SK-N-SH (cell line): Measurements from ENCODE around the gene STAC3. TPM values are rescaled to one million over a fixed set of nuclear protein-coding genes. Genes with fewer than 3 reads are reported as not detected.

Source experiments
- CTCF ChIA-PET: fragments of 300-600, 350-600 bp; formaldehyde crosslinking; extraction: SDS; loops from one replicate; lab custom pipeline; 2021; lab: Yijun Ruan, JAX
- POLR2A ChIA-PET: fragments of 350-600 bp; sonication (Branson Sonifier 250); formaldehyde crosslinking; extraction: SDS; loops from one replicate; lab custom pipeline; 2020; ENCODE audit warnings: antibody characterized with exemption, inconsistent platforms; lab: Yijun Ruan, JAX
- DNase-seq: peaks from one replicate; pipeline ENCODE4 v3.0.0; 2012
- H2AFZ ChIP-seq: fragments of 200-600 bp; sonication (generic); 2 replicates; pipeline ENCODE4 v1.8.1; 2016; ENCODE audit warnings: antibody characterized with exemption, mild to moderate bottlenecking, low read depth
- H3F3A ChIP-seq: fragments of 200-600 bp; sonication (generic); replicated peaks from 2 replicates; pipeline ENCODE3; 2016; ENCODE audit warnings: antibody characterized with exemption, mild to moderate bottlenecking; ENCODE audit not compliant: insufficient read depth
- H3K27ac ChIP-seq, 2 experiments: fragments of 200-500 bp in 1 of 2; fragments of 200-600 bp in 1 of 2; sonication (Bioruptor generic) in 1 of 2; sonication (generic), shearing (Covaris generic) in 1 of 2; 2 replicates each; pipeline versions ENCODE4 v1.5.1 to v1.6.1; 2014 to 2016; ENCODE audit warnings: low read depth in 2 of 2, inconsistent platforms in 1 of 2, low read length in 1 of 2, mild to moderate bottlenecking in 1 of 2, mixed read lengths in 1 of 2
- H3K27me3 ChIP-seq: fragments of 200-600 bp; sonication (generic), shearing (Covaris generic); 2 replicates; pipeline ENCODE4 v1.6.1; 2016; ENCODE audit warnings: mixed run types; ENCODE audit not compliant: insufficient read depth
- H3K36me3 ChIP-seq, 2 experiments: fragments of 200-500 bp in 1 of 2; fragments of 200-600 bp in 1 of 2; sonication (Bioruptor generic) in 1 of 2; sonication (generic) in 1 of 2; replicated peaks in 1 of 2; 2 replicates each; pipeline versions ENCODE3 to v1.5.1; 2014 to 2016; ENCODE audit warnings: low read length in 1 of 2, mild to moderate bottlenecking in 1 of 2; ENCODE audit not compliant: insufficient read depth in 2 of 2, control insufficient read depth in 1 of 2
- H3K4me1 ChIP-seq, 2 experiments: fragments of 200-500 bp in 1 of 2; fragments of 200-600 bp in 1 of 2; sonication (Bioruptor generic) in 1 of 2; sonication (generic), shearing (Covaris generic) in 1 of 2; 2 replicates each; pipeline versions ENCODE4 v1.5.1 to v1.6.1; 2014 to 2016; ENCODE audit warnings: low read depth in 1 of 2, low read length in 1 of 2, mixed run types in 1 of 2; ENCODE audit not compliant: insufficient read depth in 2 of 2, control insufficient read depth in 1 of 2
- H3K4me2 ChIP-seq: fragments of 200-600 bp; sonication (generic), shearing (Covaris generic); 2 replicates; pipeline ENCODE4 v1.6.1; 2017; ENCODE audit warnings: mixed run types
- H3K4me3 ChIP-seq, 2 experiments: fragments of 200-500 bp in 1 of 2; fragments of 200-600 bp in 1 of 2; sonication (Bioruptor generic) in 1 of 2; sonication (generic), shearing (Covaris generic) in 1 of 2; 2 replicates each; pipeline versions ENCODE4 v1.5.1 to v1.8.1; 2014 to 2016; ENCODE audit warnings: low read depth in 2 of 2, inconsistent platforms in 1 of 2, low read length in 1 of 2, mild to moderate bottlenecking in 1 of 2, mixed read lengths in 1 of 2, moderate library complexity in 1 of 2
- H3K79me2 ChIP-seq: fragments of 200-600 bp; sonication (generic); 2 replicates; pipeline ENCODE4 v1.8.1; 2017; ENCODE audit warnings: mild to moderate bottlenecking; ENCODE audit not compliant: insufficient read depth
- H3K9ac ChIP-seq: fragments of 200-600 bp; sonication (generic); 2 replicates; pipeline ENCODE4 v1.6.1; 2017; ENCODE audit warnings: mixed run types
- H3K9me2 ChIP-seq: fragments of 200-600 bp; sonication (generic); 2 replicates; pipeline ENCODE4 v1.6.1; 2017; ENCODE audit warnings: mixed run types
- H3K9me3 ChIP-seq: fragments of 200-600 bp; sonication (generic); 2 replicates; pipeline ENCODE4 v1.6.1; 2017; ENCODE audit warnings: mixed run types, mild to moderate bottlenecking, moderate library complexity
- H4K20me1 ChIP-seq: fragments of 200-600 bp; sonication (generic); 2 replicates; pipeline ENCODE4 v1.6.1; 2017; ENCODE audit warnings: mild to moderate bottlenecking, mixed run types; ENCODE audit not compliant: insufficient read depth
- CHD2 ChIP-seq: fragments of 150-350 bp; IDR thresholded peaks from 2 replicates; pipeline ENCODE4 v1.6.1; 2018; ENCODE audit warnings: low read length; ENCODE audit not compliant: partially characterized antibody
- FOXJ3 ChIP-seq: sonication (generic); formaldehyde crosslinking; IDR thresholded peaks from 2 replicates; pipeline ENCODE4 v1.5.1; 2020; ENCODE audit warnings: mild to moderate bottlenecking, missing genetic modification reagents
- RAD21 ChIP-seq: IDR thresholded peaks from 2 replicates; pipeline ENCODE4 v1.6.1; 2012; ENCODE audit warnings: mild to moderate bottlenecking, low read length
- RFX5 ChIP-seq: IDR thresholded peaks from 2 replicates; pipeline ENCODE4 v1.6.1; 2012; ENCODE audit warnings: mild to moderate bottlenecking, improper control_type of control experiment, low read length
- TAF1 ChIP-seq: IDR thresholded peaks from 2 replicates; pipeline ENCODE4 v1.6.1; 2012; ENCODE audit warnings: low read depth, mild to moderate bottlenecking, low read length, moderate library complexity, borderline replicate concordance
- TCF12 ChIP-seq: IDR thresholded peaks from 2 replicates; pipeline ENCODE4 v1.4.0; 2012
- WGBS: methylation state at CpG from one replicate; pipeline ENCODE4 v1.1.6; 2017; ENCODE audit warnings: low lambda C conversion rate; 5-methylcytosine and 5-hydroxymethylcytosine counted together
- polyA plus RNA-seq, 3 experiments: library from polyadenylated mRNA; depleted of rRNA; stranded (reverse); fragments of >200 nt; gene quantifications; 2 replicates each; pipeline ENCODE4 v1.2.3, GENCODE V29; 2012
- TF ChIP-seq, protein P1 (sequence below): IDR thresholded peaks from 2 replicates; pipeline ENCODE4 v1.6.1; 2012; ENCODE audit warnings: mild to moderate bottlenecking, low read depth, low read length, moderate library complexity
- TF ChIP-seq, protein P2 (sequence below): fragments of 200-600 bp; sonication (generic); IDR thresholded peaks from 2 replicates; pipeline ENCODE4 v1.6.1; 2017; ENCODE audit warnings: antibody characterized with exemption, mild to moderate bottlenecking, moderate library complexity
- TF ChIP-seq, protein P3 (sequence below): IDR thresholded peaks from 2 replicates; pipeline ENCODE4; 2012
- TF ChIP-seq, protein P4 (sequence below): IDR thresholded peaks from 2 replicates; pipeline ENCODE4 v1.4.0; 2012; ENCODE audit warnings: low read depth
- TF ChIP-seq, protein P5 (sequence below): IDR thresholded peaks from 2 replicates; pipeline ENCODE4 v1.4.0; 2012; ENCODE audit warnings: low read depth, borderline replicate concordance

The STAC3 gene
- polyA plus RNA-seq, 1 of the 3 experiments (the other 2 are of a cell fraction), result 0.76 TPM

DNA sequence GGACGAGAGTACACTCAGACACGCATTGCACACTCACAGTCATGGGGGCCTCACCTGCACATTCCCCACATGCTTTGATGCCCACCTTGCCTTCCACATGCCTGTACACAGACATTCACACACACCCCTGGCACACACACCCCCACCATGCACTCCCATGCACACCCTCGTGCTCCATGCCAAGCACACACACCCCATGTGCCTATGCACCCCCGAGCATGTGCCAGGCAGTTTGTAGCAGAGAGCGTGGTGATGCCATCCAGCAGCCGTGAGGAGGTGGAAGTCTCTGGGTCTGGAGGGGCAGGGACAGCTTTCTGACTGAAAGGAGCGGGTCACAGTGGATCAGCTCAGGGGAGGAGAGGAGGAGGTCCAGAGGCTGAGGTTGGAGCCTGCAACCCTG, 45.1 kb downstream of the STAC3 start:
- Histone ChIP-seq H3K79me2 (no peaks in the 10 kb centered on the region), H3K36me3 (peaks cover 5 to 51% of the 10 kb centered on the region in 2 experiments), H3K4me2 (no peak overlapping the region), H3F3A (no peaks in the 10 kb centered on the region), H3K4me1 (no peaks in the 10 kb centered on the region), H4K20me1 (no peaks in the 10 kb centered on the region), H3K4me3 (no peak overlapping the region), H3K27me3 (no peaks in the 10 kb centered on the region), H3K9me3 (no peaks in the 10 kb centered on the region), H3K9ac (no peak overlapping the region), H3K9me2 (no peaks in the 10 kb centered on the region), H2AFZ (no peak overlapping the region), H3K27ac (no peak overlapping the region)
- DNase-seq, result no peak
- 96% methylated on average over 6 of the region's 7 CpGs for WGBS
- CTCF ChIA-PET, result interaction anchor here (0.9 to 15.9 kb wide), 4 partner anchors 23 to 247 kb away, joined by 3 to 937 read pairs (median 4); partner anchors contain the start of genes SHMT2 and STAC3
- POLR2A ChIA-PET, result no interaction called here
- TF ChIP-seq RAD21 (no peak), FOXJ3 (no peak), CHD2 (no peak), TAF1 (no peak), RFX5 (no peak), TCF12 (no peak)
- TF ChIP-seq, protein P1, sequence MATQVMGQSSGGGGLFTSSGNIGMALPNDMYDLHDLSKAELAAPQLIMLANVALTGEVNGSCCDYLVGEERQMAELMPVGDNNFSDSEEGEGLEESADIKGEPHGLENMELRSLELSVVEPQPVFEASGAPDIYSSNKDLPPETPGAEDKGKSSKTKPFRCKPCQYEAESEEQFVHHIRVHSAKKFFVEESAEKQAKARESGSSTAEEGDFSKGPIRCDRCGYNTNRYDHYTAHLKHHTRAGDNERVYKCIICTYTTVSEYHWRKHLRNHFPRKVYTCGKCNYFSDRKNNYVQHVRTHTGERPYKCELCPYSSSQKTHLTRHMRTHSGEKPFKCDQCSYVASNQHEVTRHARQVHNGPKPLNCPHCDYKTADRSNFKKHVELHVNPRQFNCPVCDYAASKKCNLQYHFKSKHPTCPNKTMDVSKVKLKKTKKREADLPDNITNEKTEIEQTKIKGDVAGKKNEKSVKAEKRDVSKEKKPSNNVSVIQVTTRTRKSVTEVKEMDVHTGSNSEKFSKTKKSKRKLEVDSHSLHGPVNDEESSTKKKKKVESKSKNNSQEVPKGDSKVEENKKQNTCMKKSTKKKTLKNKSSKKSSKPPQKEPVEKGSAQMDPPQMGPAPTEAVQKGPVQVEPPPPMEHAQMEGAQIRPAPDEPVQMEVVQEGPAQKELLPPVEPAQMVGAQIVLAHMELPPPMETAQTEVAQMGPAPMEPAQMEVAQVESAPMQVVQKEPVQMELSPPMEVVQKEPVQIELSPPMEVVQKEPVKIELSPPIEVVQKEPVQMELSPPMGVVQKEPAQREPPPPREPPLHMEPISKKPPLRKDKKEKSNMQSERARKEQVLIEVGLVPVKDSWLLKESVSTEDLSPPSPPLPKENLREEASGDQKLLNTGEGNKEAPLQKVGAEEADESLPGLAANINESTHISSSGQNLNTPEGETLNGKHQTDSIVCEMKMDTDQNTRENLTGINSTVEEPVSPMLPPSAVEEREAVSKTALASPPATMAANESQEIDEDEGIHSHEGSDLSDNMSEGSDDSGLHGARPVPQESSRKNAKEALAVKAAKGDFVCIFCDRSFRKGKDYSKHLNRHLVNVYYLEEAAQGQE, result no peak
- TF ChIP-seq, protein P2, sequence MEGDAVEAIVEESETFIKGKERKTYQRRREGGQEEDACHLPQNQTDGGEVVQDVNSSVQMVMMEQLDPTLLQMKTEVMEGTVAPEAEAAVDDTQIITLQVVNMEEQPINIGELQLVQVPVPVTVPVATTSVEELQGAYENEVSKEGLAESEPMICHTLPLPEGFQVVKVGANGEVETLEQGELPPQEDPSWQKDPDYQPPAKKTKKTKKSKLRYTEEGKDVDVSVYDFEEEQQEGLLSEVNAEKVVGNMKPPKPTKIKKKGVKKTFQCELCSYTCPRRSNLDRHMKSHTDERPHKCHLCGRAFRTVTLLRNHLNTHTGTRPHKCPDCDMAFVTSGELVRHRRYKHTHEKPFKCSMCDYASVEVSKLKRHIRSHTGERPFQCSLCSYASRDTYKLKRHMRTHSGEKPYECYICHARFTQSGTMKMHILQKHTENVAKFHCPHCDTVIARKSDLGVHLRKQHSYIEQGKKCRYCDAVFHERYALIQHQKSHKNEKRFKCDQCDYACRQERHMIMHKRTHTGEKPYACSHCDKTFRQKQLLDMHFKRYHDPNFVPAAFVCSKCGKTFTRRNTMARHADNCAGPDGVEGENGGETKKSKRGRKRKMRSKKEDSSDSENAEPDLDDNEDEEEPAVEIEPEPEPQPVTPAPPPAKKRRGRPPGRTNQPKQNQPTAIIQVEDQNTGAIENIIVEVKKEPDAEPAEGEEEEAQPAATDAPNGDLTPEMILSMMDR, result no peak
- TF ChIP-seq, protein P3, sequence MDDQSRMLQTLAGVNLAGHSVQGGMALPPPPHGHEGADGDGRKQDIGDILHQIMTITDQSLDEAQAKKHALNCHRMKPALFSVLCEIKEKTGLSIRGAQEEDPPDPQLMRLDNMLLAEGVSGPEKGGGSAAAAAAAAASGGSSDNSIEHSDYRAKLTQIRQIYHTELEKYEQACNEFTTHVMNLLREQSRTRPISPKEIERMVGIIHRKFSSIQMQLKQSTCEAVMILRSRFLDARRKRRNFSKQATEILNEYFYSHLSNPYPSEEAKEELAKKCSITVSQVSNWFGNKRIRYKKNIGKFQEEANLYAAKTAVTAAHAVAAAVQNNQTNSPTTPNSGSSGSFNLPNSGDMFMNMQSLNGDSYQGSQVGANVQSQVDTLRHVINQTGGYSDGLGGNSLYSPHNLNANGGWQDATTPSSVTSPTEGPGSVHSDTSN, result no peak
- TF ChIP-seq, protein P4, sequence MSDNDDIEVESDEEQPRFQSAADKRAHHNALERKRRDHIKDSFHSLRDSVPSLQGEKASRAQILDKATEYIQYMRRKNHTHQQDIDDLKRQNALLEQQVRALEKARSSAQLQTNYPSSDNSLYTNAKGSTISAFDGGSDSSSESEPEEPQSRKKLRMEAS, result no peak
- TF ChIP-seq, protein P5, sequence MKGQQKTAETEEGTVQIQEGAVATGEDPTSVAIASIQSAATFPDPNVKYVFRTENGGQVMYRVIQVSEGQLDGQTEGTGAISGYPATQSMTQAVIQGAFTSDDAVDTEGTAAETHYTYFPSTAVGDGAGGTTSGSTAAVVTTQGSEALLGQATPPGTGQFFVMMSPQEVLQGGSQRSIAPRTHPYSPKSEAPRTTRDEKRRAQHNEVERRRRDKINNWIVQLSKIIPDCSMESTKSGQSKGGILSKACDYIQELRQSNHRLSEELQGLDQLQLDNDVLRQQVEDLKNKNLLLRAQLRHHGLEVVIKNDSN, result no peak
